Type B pancreatic cell (in vitro differentiated cells): ENCODE measurements around the gene LRRC3. TPM values are rescaled to one million over a fixed set of nuclear protein-coding genes. Genes with fewer than 3 reads are reported as not detected.

Experiments
- DNase-seq: peaks from one replicate; pipeline ENCODE4 v3.0.0; 2021; ENCODE audit warnings: mixed read lengths; ENCODE audit not compliant: unreplicated experiment; ENCODE audit errors: extremely low spot score
- H3K27ac Mint-ChIP-seq: 2 replicates; pipeline ENCODE4 v1.8.0; 2021; ENCODE audit warnings: mild to moderate bottlenecking, mixed read lengths
- H3K27me3 Mint-ChIP-seq: 2 replicates; pipeline ENCODE4 v1.8.0; 2021; ENCODE audit warnings: mixed read lengths
- H3K36me3 Mint-ChIP-seq: 2 replicates; pipeline ENCODE4 v1.8.0; 2021; ENCODE audit warnings: mixed read lengths
- H3K4me1 Mint-ChIP-seq: one replicate; pipeline ENCODE4 v1.8.0; 2021; ENCODE audit warnings: mixed read lengths; ENCODE audit not compliant: unreplicated experiment
- H3K4me3 Mint-ChIP-seq: 2 replicates; pipeline ENCODE4 v1.8.0; 2021; ENCODE audit warnings: mild to moderate bottlenecking, mixed read lengths
- H3K9me3 Mint-ChIP-seq: 2 replicates; pipeline ENCODE4 v1.8.0; 2021; ENCODE audit warnings: mixed read lengths
- CTCF ChIP-seq: fragments of 200-600 bp; sonication (generic); conservative IDR thresholded peaks from 2 replicates; pipeline ENCODE4 v1.5.0; 2021; ENCODE audit warnings: antibody characterized with exemption, mild to moderate bottlenecking
- total RNA-seq: library from RNA; stranded (reverse); gene quantifications from 2 replicates; pipeline ENCODE4 v1.2.1, GENCODE V29; 2021; ENCODE audit warnings: low replicate concordance

Gene LRRC3
- total RNA-seq, 1 donor from 2014 or later = 8.7 TPM

GRCh38 chr21:44440241-44441040, 14.9 kb upstream of the LRRC3 start:
- Mint-ChIP-seq H3K27ac (no peak overlapping the region), H3K4me3 (no peak overlapping the region), H3K9me3 (no peaks in the 10 kb centered on the region), H3K27me3 (no peaks in the 10 kb centered on the region), H3K36me3 (no peaks in the 10 kb centered on the region), H3K4me1 (no peaks in the 10 kb centered on the region)
- TF ChIP-seq CTCF = no peak
- DNase-seq = no peak

- Mint-ChIP-seq H3K4me1 (no peaks in the 10 kb centered on the region), H3K36me3 (no peaks in the 10 kb centered on the region), H3K4me3 (no peak overlapping the region), H3K27ac (no peak overlapping the region), H3K27me3 (no peaks in the 10 kb centered on the region), H3K9me3 (no peaks in the 10 kb centered on the region)
- no peak for TF ChIP-seq CTCF
- no peak for DNase-seq
Observed at GRCh38 chr21:44441041-44441400, 14.3 kb upstream of the LRRC3 start.

- TF ChIP-seq CTCF = no peak
- no peaks in the 10 kb centered on the region for H3K9me3 Mint-ChIP-seq
- no peaks in the 10 kb centered on the region for H3K27me3 Mint-ChIP-seq
- no peak overlapping the region for H3K4me3 Mint-ChIP-seq
- no peaks in the 10 kb centered on the region for H3K36me3 Mint-ChIP-seq
- no peak for DNase-seq
- H3K27ac Mint-ChIP-seq = no peak overlapping the region
- H3K4me1 Mint-ChIP-seq = no peaks in the 10 kb centered on the region
Observed at GRCh38 chr21:44441581-44442265, 13.6 kb upstream of the LRRC3 start.

GRCh38 chr21:44442266-44443125, 12.8 kb upstream of the LRRC3 start:
- H3K27me3 Mint-ChIP-seq = no peaks in the 10 kb centered on the region
- no peaks in the 10 kb centered on the region for H3K36me3 Mint-ChIP-seq
- no peak overlapping the region for H3K27ac Mint-ChIP-seq
- H3K9me3 Mint-ChIP-seq = no peaks in the 10 kb centered on the region
- no peak for TF ChIP-seq CTCF
- no peak overlapping the region for H3K4me3 Mint-ChIP-seq
- no peak for DNase-seq
- H3K4me1 Mint-ChIP-seq = no peaks in the 10 kb centered on the region

GRCh38 chr21:44443291-44443890, 11.9 kb upstream of the LRRC3 start:
- Mint-ChIP-seq H3K4me1 (no peaks in the 10 kb centered on the region), H3K9me3 (no peaks in the 10 kb centered on the region)
- DNase-seq = no peak

More at GRCh38 chr21:44443291-44443890, 11.9 kb upstream of the LRRC3 start:
- Mint-ChIP-seq H3K36me3 (no peaks in the 10 kb centered on the region), H3K27ac (no peak overlapping the region), H3K4me3 (no peak overlapping the region), H3K27me3 (no peaks in the 10 kb centered on the region)
- TF ChIP-seq CTCF = no peak
